Measurements from ENCODE around the gene PUS3. TPM values are rescaled to one million over a fixed set of nuclear protein-coding genes. Genes with fewer than 3 reads are reported as not detected.
A peak's percentile ranks its signal among the peaks of the same experiment; 100 is the strongest.

PUS3 gene
- total RNA-seq, 1 experiment from 2014 or later = 11.9 TPM

DNA sequence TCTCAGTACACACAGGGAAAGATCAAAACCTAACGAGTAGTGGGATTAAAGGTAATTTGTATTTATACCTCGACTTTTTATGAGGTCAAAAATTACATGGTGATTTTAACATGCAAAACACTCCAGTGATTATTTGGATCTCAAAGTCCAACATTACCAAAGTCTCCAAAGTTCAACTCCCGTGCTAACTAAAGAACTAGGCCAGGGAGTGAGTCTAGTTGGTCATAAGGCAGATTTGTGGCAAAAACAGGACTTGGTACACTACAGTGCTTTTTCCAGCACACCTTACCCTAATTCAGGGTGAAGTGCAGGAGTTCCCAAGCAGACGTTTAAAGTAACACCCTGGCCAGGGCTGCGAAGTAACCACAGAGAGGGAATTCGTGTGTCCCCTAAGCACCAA is 1.1 kb downstream of the PUS3 start:
- Histone ChIP-seq H3K9me3 (ENCODE audit: control insufficient read depth in 1 of 2, insufficient read depth in 1 of 2, low read depth in 1 of 2, low read length in 2 of 2) (no peaks in the 10 kb centered on the region), H3K9me2 (ENCODE audit: insufficient read depth) (no peaks in the 10 kb centered on the region), H3K27me3 (ENCODE audit: insufficient read depth, low read length) (peaks cover 8% of the 10 kb centered on the region; the same call in 1 of the 2 replicates), H4K20me1 (ENCODE audit: insufficient read depth) (0 out of 2 replicates have a peak, but pooled peaks cover 4% of the 10 kb centered on the region), H3K4me1 (ENCODE audit: control insufficient read depth in 1 of 2, insufficient read depth in 2 of 2, low read length in 2 of 2) (peaks cover 3 to 8% of the 10 kb centered on the region in 2 experiments; a peak in 2 of 4 replicates), H3K4me2 (ENCODE audit: low read length) (peak overlapping the region; percentile 79), H3K27ac (ENCODE audit: low read depth, low read length) (no peak overlapping the region), H2AFZ (ENCODE audit: low read depth, low read length, poor library complexity, severe bottlenecking) (no peak overlapping the region), H3K4me3 (replicated peaks in 1 of 2; ENCODE audit: low read depth in 1 of 2, low read length in 2 of 2) (peak overlapping the region; percentile 63 to 82), H3K79me2 (ENCODE audit: insufficient read depth, low read length) (peaks cover 56% of the 10 kb centered on the region), H3K36me3 (ENCODE audit: control insufficient read depth in 1 of 2, insufficient read depth in 2 of 2, low read length in 2 of 2) (peaks cover 17 to 20% of the 10 kb centered on the region in 2 experiments; a peak in 3 of 4 replicates), H3K9ac (ENCODE audit: low read length) (no peak overlapping the region)
- ATAC-seq (no peak), DNase-seq (ENCODE audit: low read depth, low spot score) (no peak)
- CTCF ChIA-PET = no interaction called here
- BruUV-seq (replicated peaks) = no TSS peak
- POLR2A ChIA-PET = no interaction called here
- no peak for TF ChIP-seq POLR2AphosphoS5 (IDR thresholded peaks at IDR 0.05; ENCODE audit: low read depth, low read length)
- no peak for TF ChIP-seq JUND (IDR thresholded peaks at IDR 0.05)
- TF ChIP-seq ZNF274 (IDR thresholded peaks at IDR 0.05; ENCODE audit: low read depth, low read length) = no peak
- TF ChIP-seq, protein P1, sequence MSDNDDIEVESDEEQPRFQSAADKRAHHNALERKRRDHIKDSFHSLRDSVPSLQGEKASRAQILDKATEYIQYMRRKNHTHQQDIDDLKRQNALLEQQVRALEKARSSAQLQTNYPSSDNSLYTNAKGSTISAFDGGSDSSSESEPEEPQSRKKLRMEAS (IDR thresholded peaks at IDR 0.05) = no peak
- no peak for TF ChIP-seq SP1 (IDR thresholded peaks at IDR 0.05; ENCODE audit: low read depth)
- no peak for TF ChIP-seq SIN3A (IDR thresholded peaks at IDR 0.05; ENCODE audit: low read depth)
- TF ChIP-seq ELF1 (IDR thresholded peaks at IDR 0.05; ENCODE audit: borderline replicate concordance, low read depth) = no peak
- no peak for TF ChIP-seq CBX3 (IDR thresholded peaks at IDR 0.05; ENCODE audit: low read depth)
- TF ChIP-seq, protein P2, sequence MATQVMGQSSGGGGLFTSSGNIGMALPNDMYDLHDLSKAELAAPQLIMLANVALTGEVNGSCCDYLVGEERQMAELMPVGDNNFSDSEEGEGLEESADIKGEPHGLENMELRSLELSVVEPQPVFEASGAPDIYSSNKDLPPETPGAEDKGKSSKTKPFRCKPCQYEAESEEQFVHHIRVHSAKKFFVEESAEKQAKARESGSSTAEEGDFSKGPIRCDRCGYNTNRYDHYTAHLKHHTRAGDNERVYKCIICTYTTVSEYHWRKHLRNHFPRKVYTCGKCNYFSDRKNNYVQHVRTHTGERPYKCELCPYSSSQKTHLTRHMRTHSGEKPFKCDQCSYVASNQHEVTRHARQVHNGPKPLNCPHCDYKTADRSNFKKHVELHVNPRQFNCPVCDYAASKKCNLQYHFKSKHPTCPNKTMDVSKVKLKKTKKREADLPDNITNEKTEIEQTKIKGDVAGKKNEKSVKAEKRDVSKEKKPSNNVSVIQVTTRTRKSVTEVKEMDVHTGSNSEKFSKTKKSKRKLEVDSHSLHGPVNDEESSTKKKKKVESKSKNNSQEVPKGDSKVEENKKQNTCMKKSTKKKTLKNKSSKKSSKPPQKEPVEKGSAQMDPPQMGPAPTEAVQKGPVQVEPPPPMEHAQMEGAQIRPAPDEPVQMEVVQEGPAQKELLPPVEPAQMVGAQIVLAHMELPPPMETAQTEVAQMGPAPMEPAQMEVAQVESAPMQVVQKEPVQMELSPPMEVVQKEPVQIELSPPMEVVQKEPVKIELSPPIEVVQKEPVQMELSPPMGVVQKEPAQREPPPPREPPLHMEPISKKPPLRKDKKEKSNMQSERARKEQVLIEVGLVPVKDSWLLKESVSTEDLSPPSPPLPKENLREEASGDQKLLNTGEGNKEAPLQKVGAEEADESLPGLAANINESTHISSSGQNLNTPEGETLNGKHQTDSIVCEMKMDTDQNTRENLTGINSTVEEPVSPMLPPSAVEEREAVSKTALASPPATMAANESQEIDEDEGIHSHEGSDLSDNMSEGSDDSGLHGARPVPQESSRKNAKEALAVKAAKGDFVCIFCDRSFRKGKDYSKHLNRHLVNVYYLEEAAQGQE (IDR thresholded peaks at IDR 0.05; ENCODE audit: low read depth) = no peak
- RAD21 ChIA-PET (ENCODE audit: low non-redundant PET in 1 of 2, low total read pairs in 2 of 2, uncharacterized antibody in 2 of 2, unreplicated experiment in 2 of 2) = no interaction called here
- intact Hi-C loops (cut with micrococcal nuclease) = no loop called here

All from HCT116 (cell line).